Central memory CD8-positive, alpha-beta T cell (primary cell): ENCODE measurements around the gene CD160.

Experiments used
- ATAC-seq: fragments of 150-1000 bp; cut with Tn5 transposase; replicated peaks from 2 replicates; pipeline ENCODE4 v1.10.0; 2022; ENCODE audit warnings: mild to moderate bottlenecking, moderate FRiP score, moderate number of reproducible peaks; ENCODE audit not compliant: poor library complexity, severe bottlenecking; ENCODE audit errors: extremely low read depth
- DNase-seq, 2 donors: peaks; one replicate each; pipeline ENCODE4 v3.0.0; 2021; ENCODE audit warnings: low spot score in 2 of 2
- H3K27ac Mint-ChIP-seq: one replicate; pipeline ENCODE4 v1.8.0; 2022; ENCODE audit warnings: low read depth, mild to moderate bottlenecking, moderate library complexity, mixed read lengths
- H3K27me3 Mint-ChIP-seq: one replicate; pipeline ENCODE4 v1.8.0; 2022; ENCODE audit warnings: mixed read lengths
- H3K36me3 Mint-ChIP-seq: one replicate; pipeline ENCODE4 v1.8.0; 2022; ENCODE audit warnings: mild to moderate bottlenecking, moderate library complexity, mixed read lengths; ENCODE audit not compliant: insufficient read depth
- H3K4me1 Mint-ChIP-seq: one replicate; pipeline ENCODE4 v1.8.0; 2022; ENCODE audit warnings: mixed read lengths
- H3K4me3 Mint-ChIP-seq: one replicate; pipeline ENCODE4 v1.8.0; 2022; ENCODE audit warnings: mild to moderate bottlenecking, moderate library complexity, mixed read lengths
- H3K9me3 Mint-ChIP-seq: one replicate; pipeline ENCODE4 v1.8.0; 2022; ENCODE audit warnings: mixed read lengths

CD160 gene

GRCh38 chr1:145696630-145696960 lies 22.7 kb upstream of the CD160 start:
- Mint-ChIP-seq H3K27ac (no peak overlapping the region), H3K9me3 (no peaks in the 10 kb centered on the region), H3K4me3 (no peak overlapping the region), H3K4me1 (peaks cover 8% of the 10 kb centered on the region), H3K27me3 (no peaks in the 10 kb centered on the region), H3K36me3 (peaks cover 2% of the 10 kb centered on the region)
- no peak for ATAC-seq
- no peak for DNase-seq

GRCh38 chr1:145701306-145701862 lies 17.9 kb upstream of the CD160 start:
- H3K36me3 Mint-ChIP-seq, result peaks cover 5% of the 10 kb centered on the region
- DNase-seq, result no peak
- H3K9me3 Mint-ChIP-seq, result no peaks in the 10 kb centered on the region
- H3K27ac Mint-ChIP-seq, result no peak overlapping the region
- H3K4me3 Mint-ChIP-seq, result no peak overlapping the region
- H3K4me1 Mint-ChIP-seq, result no peaks in the 10 kb centered on the region
- no peaks in the 10 kb centered on the region for H3K27me3 Mint-ChIP-seq
- no peak for ATAC-seq

GRCh38 chr1:145702052-145702451 lies 17.2 kb upstream of the CD160 start:
- H3K27me3 Mint-ChIP-seq, result no peaks in the 10 kb centered on the region
- H3K4me1 Mint-ChIP-seq, result no peaks in the 10 kb centered on the region
- no peak for ATAC-seq
- no peak for DNase-seq
- no peak overlapping the region for H3K4me3 Mint-ChIP-seq
- peaks cover 5% of the 10 kb centered on the region for H3K36me3 Mint-ChIP-seq
- H3K9me3 Mint-ChIP-seq, result no peaks in the 10 kb centered on the region
- H3K27ac Mint-ChIP-seq, result no peak overlapping the region

GRCh38 chr1:145702826-145703225 lies 16.5 kb upstream of the CD160 start:
- DNase-seq, result no peak
- ATAC-seq, result no peak
- H3K4me1 Mint-ChIP-seq, result no peaks in the 10 kb centered on the region
- H3K27ac Mint-ChIP-seq, result no peak overlapping the region
- no peaks in the 10 kb centered on the region for H3K9me3 Mint-ChIP-seq
- peaks cover 5% of the 10 kb centered on the region for H3K36me3 Mint-ChIP-seq
- no peak overlapping the region for H3K4me3 Mint-ChIP-seq
- H3K27me3 Mint-ChIP-seq, result no peaks in the 10 kb centered on the region

- no peak for DNase-seq
- Mint-ChIP-seq H3K4me3 (no peak overlapping the region), H3K27ac (no peak overlapping the region), H3K4me1 (no peaks in the 10 kb centered on the region), H3K27me3 (no peaks in the 10 kb centered on the region), H3K36me3 (peaks cover 3% of the 10 kb centered on the region), H3K9me3 (no peaks in the 10 kb centered on the region)
- no peak for ATAC-seq
Observed at GRCh38 chr1:145705622-145706021, 13.7 kb upstream of the CD160 start.

- H3K9me3 Mint-ChIP-seq, result no peaks in the 10 kb centered on the region
- ATAC-seq (no peak), DNase-seq (no peak)
- H3K27me3 Mint-ChIP-seq, result no peaks in the 10 kb centered on the region
- no peaks in the 10 kb centered on the region for H3K4me1 Mint-ChIP-seq
- H3K4me3 Mint-ChIP-seq, result no peak overlapping the region
- H3K36me3 Mint-ChIP-seq, result peaks cover 3% of the 10 kb centered on the region
- H3K27ac Mint-ChIP-seq, result no peak overlapping the region
Observed at GRCh38 chr1:145706086-145706664, 13.1 kb upstream of the CD160 start.

GRCh38 chr1:145707183-145707867 lies 12.0 kb upstream of the CD160 start, which contains the start of gene PDZK1:
Gene PDZK1 (minus strand): TSS chr1:145707368. CDS start chr1:145688021, 19,347 bp downstream.
- H3K4me3 Mint-ChIP-seq, result no peak within 1 kb of the TSS
- H3K27ac Mint-ChIP-seq, result no peak within 1 kb of the TSS

GRCh38 chr1:145708063-145708462 lies 11.2 kb upstream of the CD160 start:
- no peaks in the 10 kb centered on the region for H3K4me1 Mint-ChIP-seq
- H3K9me3 Mint-ChIP-seq, result no peaks in the 10 kb centered on the region
- no peak overlapping the region for H3K27ac Mint-ChIP-seq
- DNase-seq (no peak), ATAC-seq (no peak)
- peaks cover 3% of the 10 kb centered on the region for H3K36me3 Mint-ChIP-seq
- H3K4me3 Mint-ChIP-seq, result no peak overlapping the region
- no peaks in the 10 kb centered on the region for H3K27me3 Mint-ChIP-seq

More at GRCh38 chr1:145707183-145707867, 12.0 kb upstream of the CD160 start, which contains the start of gene PDZK1:
- DNase-seq (no peak), ATAC-seq (no peak)
- Mint-ChIP-seq H3K4me1 (no peaks in the 10 kb centered on the region), H3K9me3 (no peaks in the 10 kb centered on the region), H3K27me3 (no peaks in the 10 kb centered on the region), H3K36me3 (peaks cover 3% of the 10 kb centered on the region)

GRCh38 chr1:145710291-145711027 lies 8.8 kb upstream of the CD160 start:
- Mint-ChIP-seq H3K27me3 (no peaks in the 10 kb centered on the region), H3K9me3 (no peaks in the 10 kb centered on the region), H3K36me3 (peaks cover 2% of the 10 kb centered on the region), H3K4me1 (peaks cover 7% of the 10 kb centered on the region), H3K27ac (no peak overlapping the region), H3K4me3 (no peak overlapping the region)
- DNase-seq (no peak), ATAC-seq (no peak)

GRCh38 chr1:145711213-145711651 lies 8.1 kb upstream of the CD160 start:
- no peak for DNase-seq

GRCh38 chr1:145714524-145715111 lies 4.7 kb upstream of the CD160 start:
- Mint-ChIP-seq H3K27me3 (no peaks in the 10 kb centered on the region), H3K4me3 (no peak overlapping the region), H3K4me1 (peaks cover 38% of the 10 kb centered on the region), H3K36me3 (peaks cover 4% of the 10 kb centered on the region), H3K9me3 (no peaks in the 10 kb centered on the region), H3K27ac (no peak overlapping the region)
- ATAC-seq, result no peak
- DNase-seq, result no peak

More at GRCh38 chr1:145711213-145711651, 8.1 kb upstream of the CD160 start:
- Mint-ChIP-seq H3K4me1 (peaks cover 12% of the 10 kb centered on the region), H3K9me3 (no peaks in the 10 kb centered on the region), H3K4me3 (no peak overlapping the region), H3K36me3 (no peaks in the 10 kb centered on the region), H3K27ac (no peak overlapping the region), H3K27me3 (no peaks in the 10 kb centered on the region)
- ATAC-seq, result no peak

- DNase-seq (no peak), ATAC-seq (no peak)
- H3K4me1 Mint-ChIP-seq, result peaks cover 59% of the 10 kb centered on the region
- peaks cover 6% of the 10 kb centered on the region for H3K36me3 Mint-ChIP-seq
- peak overlapping the region; percentile 82 for H3K27ac Mint-ChIP-seq
- peak overlapping the region; percentile 4 for H3K4me3 Mint-ChIP-seq
- H3K9me3 Mint-ChIP-seq, result no peaks in the 10 kb centered on the region
- H3K27me3 Mint-ChIP-seq, result no peaks in the 10 kb centered on the region
Observed at GRCh38 chr1:145716641-145717345, 2.5 kb upstream of the CD160 start.
